GM15510 (cell line): ENCODE results near the gene RBM18.

Source experiments
- POLR2A ChIP-seq: IDR thresholded peaks from 3 replicates; pipeline ENCODE4 v1.6.1; 2011; ENCODE audit warnings: borderline replicate concordance; ENCODE audit not compliant: insufficient read length; ENCODE audit errors: extremely low read depth

RBM18 gene

DNA sequence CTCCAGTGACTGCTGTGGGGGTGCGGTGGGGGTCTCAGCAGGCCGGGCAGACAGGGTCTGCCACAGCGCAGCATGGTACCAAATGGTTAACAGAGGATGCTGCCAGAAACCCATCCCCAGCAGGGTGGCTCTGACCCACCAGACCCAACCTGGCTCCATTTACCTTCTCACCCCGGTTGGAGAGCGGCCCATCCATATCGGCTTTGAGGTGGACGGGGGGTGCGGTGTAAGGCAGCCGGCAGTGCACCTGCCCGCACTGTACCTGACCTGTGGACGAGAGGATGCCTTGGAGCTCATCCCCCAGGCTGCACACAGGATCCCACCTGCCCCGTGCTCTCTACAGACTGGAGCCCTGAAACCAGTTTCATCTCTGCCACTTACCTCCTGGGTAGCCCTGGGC is 55.2 kb downstream of the RBM18 start:
- no peak for TF ChIP-seq POLR2A

DNA sequence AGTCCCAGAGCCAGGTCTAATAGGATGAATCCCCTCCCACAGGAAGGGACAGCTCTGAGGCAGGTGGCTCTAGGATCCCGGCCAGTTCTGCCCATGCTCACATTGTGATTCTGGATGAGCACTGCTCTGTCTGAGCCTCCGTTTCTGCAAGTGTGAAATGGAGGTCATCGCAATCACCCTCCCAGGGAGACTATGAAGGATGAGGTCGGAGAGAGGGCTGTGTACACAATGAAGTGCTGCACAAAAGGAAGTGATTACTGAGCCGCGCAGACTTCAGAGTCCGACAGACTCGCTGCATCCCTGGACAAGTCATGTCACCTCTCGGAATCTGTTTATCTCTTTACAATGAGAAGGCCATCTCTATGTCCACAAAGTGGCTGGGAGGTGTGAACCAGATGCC is 57.5 kb downstream of the RBM18 start:
- no peak for TF ChIP-seq POLR2A

GRCh38 chr9:122206118-122207046 is 58.3 kb downstream of the RBM18 start:
- no peak for TF ChIP-seq POLR2A

DNA sequence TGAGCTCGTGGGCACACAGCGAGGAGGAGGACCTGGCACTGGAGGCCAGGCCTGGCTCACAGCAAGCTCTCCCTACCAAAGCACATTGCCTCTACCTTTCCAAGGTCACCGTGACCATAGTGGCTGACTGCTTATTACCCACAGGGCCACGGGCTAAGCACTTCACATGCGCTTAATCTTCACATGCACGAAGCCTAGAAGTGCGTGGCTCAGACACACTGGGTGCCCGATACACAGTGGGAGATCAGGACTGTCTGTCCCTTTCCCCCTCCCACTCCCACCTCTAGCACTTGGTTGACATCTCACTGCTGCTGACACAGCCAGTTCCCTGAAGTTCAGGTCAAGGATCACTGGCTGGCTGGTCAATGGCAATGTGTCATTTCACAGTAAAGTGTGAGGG is 59.5 kb downstream of the RBM18 start:
- TF ChIP-seq POLR2A, result no peak

- TF ChIP-seq POLR2A, result no peak
Measured at GRCh38 chr9:122204491-122204890, 60.1 kb downstream of the RBM18 start.

- TF ChIP-seq POLR2A, result no peak
Measured at GRCh38 chr9:122204055-122204454, 60.6 kb downstream of the RBM18 start.

- TF ChIP-seq POLR2A, result no peak
Measured at GRCh38 chr9:122202111-122202510, 62.5 kb downstream of the RBM18 start.

- TF ChIP-seq POLR2A, result no peak
Measured at GRCh38 chr9:122201641-122202040, 63.0 kb downstream of the RBM18 start.

- no peak for TF ChIP-seq POLR2A
Measured at GRCh38 chr9:122200960-122201595, 63.6 kb downstream of the RBM18 start.

- TF ChIP-seq POLR2A, result no peak
Measured at GRCh38 chr9:122197882-122198281, 66.8 kb downstream of the RBM18 start.

DNA sequence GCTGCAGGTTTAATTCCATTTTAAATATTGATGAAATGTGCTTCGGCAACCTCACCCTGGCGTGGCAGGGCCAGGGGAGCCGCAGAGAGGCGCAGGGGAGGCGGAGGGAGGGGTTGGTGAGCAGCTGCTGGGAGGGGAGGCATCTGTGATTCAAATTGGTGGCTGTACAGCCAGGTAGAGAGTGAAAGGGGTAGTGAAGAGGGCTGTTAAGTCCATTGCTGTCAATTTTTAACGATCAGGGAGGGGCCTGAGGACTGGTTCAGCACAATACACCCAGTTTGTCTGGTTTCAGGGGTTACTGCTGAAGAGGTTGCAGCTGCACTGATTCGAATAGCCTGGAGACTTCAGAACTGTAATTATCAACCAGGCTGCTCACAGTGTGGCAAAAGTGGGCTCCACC is 67.2 kb downstream of the RBM18 start:
- no peak for TF ChIP-seq POLR2A

DNA sequence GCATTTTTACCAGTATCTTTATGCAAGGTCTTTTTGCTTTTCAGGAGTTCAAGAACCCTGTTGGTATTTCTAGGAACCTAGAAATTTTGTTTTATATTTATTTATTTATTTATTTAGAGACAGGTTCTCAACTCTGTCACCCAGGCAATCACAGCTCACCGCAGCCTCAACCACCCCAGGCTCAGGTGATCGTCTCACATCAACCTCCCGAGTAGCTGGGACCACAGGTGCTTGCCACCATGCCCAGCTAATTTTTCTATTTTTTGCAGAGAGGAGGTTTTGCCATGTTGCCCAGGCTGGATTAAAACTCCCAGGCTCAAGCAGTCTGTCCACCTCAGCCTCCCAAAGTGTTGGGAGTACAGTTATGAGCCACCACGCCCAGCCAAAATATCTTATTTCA is 68.8 kb downstream of the RBM18 start:
- no peak for TF ChIP-seq POLR2A

DNA sequence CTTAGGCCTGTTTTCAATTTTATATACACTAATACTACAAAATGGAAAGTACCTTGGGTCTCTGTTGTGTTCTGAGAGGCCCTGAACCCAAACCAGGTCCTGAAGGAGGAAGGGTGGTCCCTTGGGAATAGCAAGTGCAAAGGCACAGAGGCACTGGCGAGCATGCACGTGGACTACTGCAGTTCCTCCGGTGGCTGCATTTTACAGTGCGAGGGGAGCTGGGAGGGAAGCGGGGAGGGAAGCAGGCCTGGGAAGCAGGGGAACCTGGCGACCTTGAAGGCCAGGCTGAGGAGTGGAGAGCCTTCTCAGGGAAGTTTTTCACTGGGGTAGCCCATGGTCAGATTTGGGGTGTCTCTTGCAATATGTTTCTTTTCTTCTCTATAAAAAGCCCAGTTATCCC is 71.0 kb downstream of the RBM18 start:
- no peak for TF ChIP-seq POLR2A

DNA sequence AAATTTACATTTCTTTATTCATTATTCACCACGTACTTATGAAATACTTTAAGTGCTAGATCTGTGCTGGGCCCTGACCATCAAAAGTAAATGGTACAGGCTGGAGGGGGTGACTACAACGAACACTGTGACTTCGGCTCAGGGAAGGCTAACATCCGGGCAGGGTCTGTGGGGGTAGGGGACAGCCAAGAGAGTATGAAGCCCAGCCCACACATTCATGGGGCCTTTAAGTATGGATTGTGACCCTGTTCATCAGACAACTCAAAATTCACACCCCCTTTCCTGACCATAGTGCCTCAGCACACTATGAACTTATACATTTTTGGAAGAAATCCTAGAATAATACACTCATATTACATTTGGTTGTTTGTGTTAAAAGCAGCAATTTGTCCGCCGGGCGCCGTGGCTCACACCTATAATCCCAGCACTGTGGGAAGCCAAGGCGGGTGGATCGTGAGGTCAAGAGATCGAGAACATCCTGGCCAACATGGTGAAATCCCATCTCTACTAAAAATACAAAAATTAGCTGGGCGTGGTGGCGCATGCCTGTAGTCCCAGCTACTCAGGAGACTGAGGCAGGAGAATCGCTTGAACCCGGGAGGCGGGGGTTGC is 71.6 kb downstream of the RBM18 start:
- TF ChIP-seq POLR2A, result no peak

DNA sequence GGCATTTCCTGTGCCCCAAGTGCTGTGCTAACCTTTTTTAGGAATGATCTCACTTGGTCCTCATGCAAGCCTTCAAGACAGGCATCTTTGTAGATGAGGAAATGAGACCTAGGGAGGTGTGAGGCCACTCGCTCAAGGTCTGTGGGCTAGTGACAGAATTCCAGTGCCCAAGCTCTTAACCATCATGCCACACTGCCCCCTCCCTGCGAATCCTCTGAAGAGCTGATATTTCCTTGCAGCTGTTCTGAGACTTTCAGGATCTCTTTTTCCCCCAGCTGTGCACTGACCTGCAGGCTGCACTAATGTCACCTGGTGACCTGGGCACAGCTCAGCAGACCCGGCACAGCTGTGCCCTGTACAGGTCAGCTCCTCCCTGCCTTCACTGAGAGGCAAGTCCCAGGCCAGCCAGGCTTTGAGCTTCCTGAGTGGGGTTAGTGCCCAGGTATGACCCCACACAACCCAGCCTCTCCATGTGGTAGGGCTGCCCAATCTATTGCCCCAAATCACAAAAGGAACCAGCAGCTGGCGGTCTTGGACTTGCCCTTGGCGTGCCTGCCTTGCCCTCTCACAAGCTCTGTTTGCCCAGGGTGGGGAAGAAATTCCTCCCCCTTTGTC is 72.3 kb downstream of the RBM18 start:
- no peak for TF ChIP-seq POLR2A
